H9 (cell line): ENCODE data around the gene ETV5. TPM values are rescaled to one million over a fixed set of nuclear protein-coding genes. Genes with fewer than 3 reads are reported as not detected.

Source experiments
- DNase-seq: peaks from one replicate; pipeline ENCODE4 v3.0.0-alpha.2; 2017
- H2AFZ ChIP-seq: one replicate; pipeline ENCODE4 v1.6.1; 2013; ENCODE audit warnings: mild to moderate bottlenecking, low read length, control low read depth, moderate library complexity
- H2AK5ac ChIP-seq: 2 replicates; pipeline ENCODE4 v1.6.1; 2013; ENCODE audit warnings: low read length, control low read depth, mixed read lengths; ENCODE audit not compliant: insufficient read length
- H2BK120ac ChIP-seq: one replicate; pipeline ENCODE4 v1.6.1; 2013; ENCODE audit warnings: low read depth, mild to moderate bottlenecking, low read length, control low read depth, inconsistent platforms; ENCODE audit not compliant: poor library complexity, severe bottlenecking
- H2BK12ac ChIP-seq: 2 replicates; pipeline ENCODE4 v1.6.1; 2013; ENCODE audit warnings: low read length, control low read depth, mixed read lengths, low read depth; ENCODE audit not compliant: insufficient read length
- H2BK15ac ChIP-seq: 2 replicates; pipeline ENCODE4 v1.6.1; 2013; ENCODE audit warnings: low read depth, low read length, control low read depth
- H2BK20ac ChIP-seq: one replicate; pipeline ENCODE4 v1.6.1; 2013; ENCODE audit warnings: low read depth, mild to moderate bottlenecking, low read length, control low read depth, inconsistent platforms; ENCODE audit not compliant: poor library complexity, severe bottlenecking
- H2BK5ac ChIP-seq: 2 replicates; pipeline ENCODE4 v1.6.1; 2013; ENCODE audit warnings: low read length, control low read depth, mixed read lengths; ENCODE audit not compliant: insufficient read length
- H3K14ac ChIP-seq: 2 replicates; pipeline ENCODE4 v1.6.1; 2013; ENCODE audit warnings: low read length, control low read depth; ENCODE audit not compliant: insufficient read depth
- H3K18ac ChIP-seq: 2 replicates; pipeline ENCODE4 v1.6.1; 2013; ENCODE audit warnings: low read depth, mild to moderate bottlenecking, mixed read lengths, low read length, control low read depth; ENCODE audit not compliant: insufficient read length
- H3K23ac ChIP-seq: 2 replicates; pipeline ENCODE4 v1.6.1; 2013; ENCODE audit warnings: low read length, control low read depth, mixed read lengths, low read depth; ENCODE audit not compliant: insufficient read length
- H3K23me2 ChIP-seq: 2 replicates; pipeline ENCODE4 v1.6.1; 2013; ENCODE audit warnings: low read depth, mild to moderate bottlenecking, mixed read lengths, low read length, control low read depth; ENCODE audit not compliant: insufficient read length, poor library complexity, severe bottlenecking
- H3K27ac ChIP-seq: 2 replicates; pipeline ENCODE4 v1.5.1; 2013; ENCODE audit warnings: low read length, control low read depth, mixed read lengths, low read depth; ENCODE audit not compliant: insufficient read length
- H3K27me3 ChIP-seq: 2 replicates; pipeline ENCODE4 v1.6.1; 2013; ENCODE audit warnings: low read length, control low read depth, inconsistent platforms; ENCODE audit not compliant: insufficient read depth
- H3K4ac ChIP-seq: 2 replicates; pipeline ENCODE4 v1.6.1; 2013; ENCODE audit warnings: low read depth, mild to moderate bottlenecking, control low read depth, inconsistent platforms, low read length, moderate library complexity
- H3K4me1 ChIP-seq: 2 replicates; pipeline ENCODE4 v1.6.1; 2013; ENCODE audit warnings: low read length, control low read depth, inconsistent platforms; ENCODE audit not compliant: insufficient read depth
- H3K4me2 ChIP-seq: 2 replicates; pipeline ENCODE4 v1.6.1; 2013; ENCODE audit warnings: low read length, control low read depth, mixed read lengths; ENCODE audit not compliant: insufficient read length, insufficient read depth
- H3K56ac ChIP-seq: 2 replicates; pipeline ENCODE4 v1.6.1; 2013; ENCODE audit warnings: low read depth, mild to moderate bottlenecking, mixed read lengths, low read length, control low read depth; ENCODE audit not compliant: insufficient read length
- H3K79me1 ChIP-seq: 2 replicates; pipeline ENCODE4 v1.6.1; 2013; ENCODE audit warnings: low read depth, mild to moderate bottlenecking, moderate library complexity, low read length, control low read depth, inconsistent platforms; ENCODE audit not compliant: insufficient read depth, poor library complexity, severe bottlenecking
- H3K79me2 ChIP-seq: 2 replicates; pipeline ENCODE4 v1.6.1; 2013; ENCODE audit warnings: low read length, control low read depth, inconsistent platforms; ENCODE audit not compliant: insufficient read depth
- H3K9ac ChIP-seq: 2 replicates; pipeline ENCODE4 v1.6.1; 2013; ENCODE audit warnings: low read length, control low read depth, mixed read lengths; ENCODE audit not compliant: insufficient read length; ENCODE audit errors: extremely low read depth
- H3K9me3 ChIP-seq: one replicate; pipeline ENCODE4 v1.6.1; 2013; ENCODE audit warnings: low read depth, low read length, inconsistent platforms; ENCODE audit not compliant: control insufficient read depth
- H3T11ph ChIP-seq: one replicate; pipeline ENCODE4 v1.6.1; 2013; ENCODE audit warnings: mild to moderate bottlenecking, low read length, control low read depth, inconsistent platforms
- H4K20me1 ChIP-seq: one replicate; pipeline ENCODE4 v1.6.1; 2013; ENCODE audit not compliant: control insufficient read depth, insufficient read length, insufficient read depth
- H4K5ac ChIP-seq: 2 replicates; pipeline ENCODE4 v1.6.1; 2013; ENCODE audit warnings: low read depth, mild to moderate bottlenecking, mixed read lengths, low read length, control low read depth; ENCODE audit not compliant: insufficient read length
- H4K8ac ChIP-seq: replicated peaks from 2 replicates; pipeline ENCODE4 v1.6.1; 2013; ENCODE audit warnings: low read length, control low read depth, mixed read lengths, low read depth; ENCODE audit not compliant: insufficient read length
- H4K91ac ChIP-seq: 2 replicates; pipeline ENCODE4 v1.6.1; 2013; ENCODE audit warnings: low read depth, mild to moderate bottlenecking, moderate library complexity, mixed read lengths, low read length, control low read depth; ENCODE audit not compliant: insufficient read length
- H3K27ac Mint-ChIP-seq, 3 experiments: 2 replicates in 2 of 3; 3 replicates in 1 of 3; pipeline ENCODE4 v1.8.0; 2020 to 2021; ENCODE audit warnings: mixed read lengths in 3 of 3, mild to moderate bottlenecking in 1 of 3, moderate library complexity in 1 of 3
- H3K27me3 Mint-ChIP-seq: 2 replicates; pipeline ENCODE4 v1.8.0; 2021; ENCODE audit warnings: low read depth, mild to moderate bottlenecking, moderate library complexity, mixed read lengths
- H3K36me3 Mint-ChIP-seq, 3 experiments: 2 replicates in 2 of 3; 3 replicates in 1 of 3; pipeline ENCODE4 v1.8.0; 2020 to 2021; ENCODE audit warnings: low read depth in 3 of 3, mixed read lengths in 3 of 3; ENCODE audit not compliant: insufficient read depth in 1 of 3
- H3K4me1 Mint-ChIP-seq, 2 experiments: 2 replicates each; pipeline ENCODE4 v1.8.0; 2020; ENCODE audit warnings: mixed read lengths in 2 of 2
- H3K4me3 Mint-ChIP-seq, 2 experiments: 2 replicates in 1 of 2; 3 replicates in 1 of 2; pipeline ENCODE4 v1.8.0; 2020 to 2021; ENCODE audit warnings: mild to moderate bottlenecking in 2 of 2, mixed read lengths in 2 of 2, moderate library complexity in 1 of 2
- H3K9me3 Mint-ChIP-seq, 2 experiments: 2 replicates in 1 of 2; 3 replicates in 1 of 2; pipeline ENCODE4 v1.8.0; 2020; ENCODE audit warnings: mild to moderate bottlenecking in 2 of 2, mixed read lengths in 2 of 2, moderate library complexity in 1 of 2
- CTCF ChIP-seq: fragments of 200-600 bp; sonication (generic); conservative IDR thresholded peaks from 3 replicates; pipeline ENCODE4 v1.8.0; 2021; ENCODE audit warnings: antibody characterized with exemption, mild to moderate bottlenecking
- WGBS: extraction: QIAGEN DNeasy Blood & Tissue Kit; methylation state at CpG from one replicate; pipeline ENCODE4 v1.1.7; 2013; ENCODE audit warnings: missing lambda C conversion rate, low lambda C conversion rate, mixed read lengths; ENCODE audit not compliant: insufficient read length; ENCODE audit errors: extremely low coverage; 5-methylcytosine and 5-hydroxymethylcytosine counted together
- total RNA-seq: library from RNA; stranded (reverse); gene quantifications from 2 replicates; pipeline ENCODE4 v1.2.1, GENCODE V29; 2021

The ETV5 gene
- total RNA-seq, 1 experiment from 2014 or later: 7.7 TPM

- H2BK5ac ChIP-seq: no peak overlapping the region
- H3K18ac ChIP-seq: no peak overlapping the region
- H2BK12ac ChIP-seq: no peak overlapping the region
- H3K27me3 ChIP-seq: peaks cover 3% of the 10 kb centered on the region; the same call in 1 of the 2 replicates
- no peaks in the 10 kb centered on the region for H4K20me1 ChIP-seq
- peaks cover 39 to 43% of the 10 kb centered on the region in 2 experiments for H3K4me1 Mint-ChIP-seq
- no peak for TF ChIP-seq CTCF
- no peak for DNase-seq
- peaks cover 10% of the 10 kb centered on the region; the same call in 1 of the 2 replicates for H3K4me1 ChIP-seq
- WGBS: no CpG with 5 or more reads among the region's 8 CpGs
- no peak overlapping the region for H4K91ac ChIP-seq
- H3K4me3 Mint-ChIP-seq: no peak overlapping the region
- H3T11ph ChIP-seq: no peak overlapping the region
- no peaks in the 10 kb centered on the region for H3K9me3 ChIP-seq
- no peak overlapping the region for H3K23ac ChIP-seq
- H3K27ac ChIP-seq: no peak overlapping the region
- no peak overlapping the region for H2AFZ ChIP-seq
- H2BK15ac ChIP-seq: no peak overlapping the region
- no peak overlapping the region for H2BK120ac ChIP-seq
- H3K36me3 Mint-ChIP-seq: peaks cover 0 to 14% (median 0%) of the 10 kb centered on the region in 3 experiments; a peak in 3 of 7 replicates
- H3K4ac ChIP-seq: no peak overlapping the region
- H3K27me3 Mint-ChIP-seq: peaks cover 68% of the 10 kb centered on the region
- H3K23me2 ChIP-seq: peaks cover 4% of the 10 kb centered on the region
- no peak overlapping the region for H4K8ac ChIP-seq
- no peak overlapping the region for H3K4me2 ChIP-seq
- H3K56ac ChIP-seq: no peak overlapping the region
- H3K79me2 ChIP-seq: no peaks in the 10 kb centered on the region
- H3K9me3 Mint-ChIP-seq: no peaks in the 10 kb centered on the region
- H4K5ac ChIP-seq: no peak overlapping the region
- H3K14ac ChIP-seq: no peak overlapping the region
- no peak overlapping the region for H2AK5ac ChIP-seq
- H2BK20ac ChIP-seq: no peak overlapping the region
- no peak overlapping the region for H3K9ac ChIP-seq
- H3K27ac Mint-ChIP-seq: peak overlapping the region in 1 of 3 experiments; percentile 63; a peak in 1 of 7 replicates
- H3K79me1 ChIP-seq: no peaks in the 10 kb centered on the region
These were observed 13.3 kb downstream of the ETV5 start for GRCh38 chr3:186095561-186096081.
